GM12878 (cell line): ENCODE measurements around the gene PRG2. TPM values are rescaled to one million over a fixed set of nuclear protein-coding genes. Genes with fewer than 3 reads are reported as not detected.

Experiments used
- ATAC-seq: fragments of 200-7000 bp; cut with Tn5 transposase; 3 replicates; pipeline ENCODE4 v1.9.1; 2020; ENCODE audit warnings: mild to moderate bottlenecking, moderate library complexity
- BruUV-seq: library from RNA; stranded (reverse); fragments of 400-500 nt; replicated peaks from 2 replicates; lab custom pipeline; 2021; lab: Mats Ljungman, UMichigan
- CTCF ChIA-PET: fragments of 300-600 bp; sonication (Branson Sonifier 250); formaldehyde crosslinking; extraction: SDS; loops from one replicate; lab custom pipeline; 2021; ENCODE audit warnings: inconsistent platforms; lab: Yijun Ruan, JAX
- POLR2A ChIA-PET: fragments of 350-600 bp; formaldehyde crosslinking; extraction: SDS; loops from one replicate; lab custom pipeline; 2021; ENCODE audit warnings: inconsistent platforms; lab: Charles Lee
- RAD21 ChIA-PET: fragments of 300-600 bp; sonication (Branson Sonifier 250); formaldehyde crosslinking; loops from one replicate; lab custom pipeline; 2023; ENCODE audit warnings: antibody characterized with exemption; ENCODE audit not compliant: unreplicated experiment; lab: Charles Lee
- SMC1A ChIA-PET: fragments of 300-600 bp; sonication (Branson Sonifier 250); formaldehyde crosslinking; loops from one replicate; lab custom pipeline; 2023; ENCODE audit not compliant: unreplicated experiment, uncharacterized antibody; lab: Charles Lee
- DNase-seq: peaks from one replicate; pipeline ENCODE4 v3.0.0-alpha.2; 2011; ENCODE audit warnings: low read depth, low spot score
- FAIRE-seq: peaks from 3 replicates; lab custom pipeline; 2011; peaks lifted over from hg19 to GRCh38; lab: Jason Lieb, UNC
- H2AFZ ChIP-seq: 2 replicates; pipeline ENCODE4 v1.6.0; 2011; ENCODE audit warnings: low read depth, low read length, control low read depth; ENCODE audit not compliant: control insufficient read depth
- H3K27ac ChIP-seq: 2 replicates; pipeline ENCODE4 v1.5.1; 2011; ENCODE audit warnings: control low read depth; ENCODE audit not compliant: control insufficient read depth, insufficient read depth
- H3K27me3 ChIP-seq, 2 experiments: replicated peaks in 1 of 2; 2 replicates each; pipeline versions ENCODE4 v1.6.0 to v1.6.1; 2011; ENCODE audit warnings: low read length in 1 of 2; ENCODE audit not compliant: control insufficient read depth in 2 of 2, insufficient read depth in 2 of 2
- H3K36me3 ChIP-seq, 2 experiments: 2 replicates each; pipeline ENCODE4 v1.5.1; 2011; ENCODE audit warnings: low read length in 1 of 2; ENCODE audit not compliant: control insufficient read depth in 2 of 2, insufficient read depth in 2 of 2
- H3K4me1 ChIP-seq: 2 replicates; pipeline ENCODE4 v1.6.1; 2011; ENCODE audit warnings: mild to moderate bottlenecking, low read length, moderate library complexity, mixed read lengths; ENCODE audit not compliant: control insufficient read depth, insufficient read depth
- H3K4me2 ChIP-seq: 2 replicates; pipeline ENCODE4 v1.6.0; 2011; ENCODE audit warnings: control low read depth; ENCODE audit not compliant: control insufficient read depth, insufficient read depth
- H3K4me3 ChIP-seq: fragments of 200-600 bp; sonication (generic); 2 replicates; pipeline ENCODE4 v1.5.1; 2016
- H3K79me2 ChIP-seq: 2 replicates; pipeline ENCODE4 v1.6.0; 2011; ENCODE audit warnings: low read length; ENCODE audit not compliant: control insufficient read depth, insufficient read depth
- H3K9ac ChIP-seq: 2 replicates; pipeline ENCODE4 v1.8.0; 2011; ENCODE audit warnings: low read length, control low read depth, mixed read lengths; ENCODE audit not compliant: control insufficient read depth, insufficient read depth
- H3K9me3 ChIP-seq: replicated peaks from 3 replicates; pipeline ENCODE4 v1.5.1; 2011; ENCODE audit warnings: mild to moderate bottlenecking, low read length; ENCODE audit not compliant: control insufficient read depth, insufficient read depth
- H4K20me1 ChIP-seq: 2 replicates; pipeline ENCODE4 v1.6.0; 2011; ENCODE audit not compliant: control insufficient read depth, insufficient read depth
- EGR1 ChIP-seq, 2 experiments: IDR thresholded peaks; 1 replicate in 1 of 2; 2 replicates in 1 of 2; pipeline ENCODE4 v1.6.1; 2011 to 2012; ENCODE audit warnings: low read depth in 2 of 2, low read length in 2 of 2, borderline replicate concordance in 1 of 2, mild to moderate bottlenecking in 1 of 2, moderate library complexity in 1 of 2
- POLR2AphosphoS5 ChIP-seq: IDR thresholded peaks from 2 replicates; pipeline ENCODE4 v1.6.1; 2011; ENCODE audit warnings: mild to moderate bottlenecking, low read length, inconsistent platforms
- RAD51 ChIP-seq: fragments of 450-650 bp; IDR thresholded peaks from 2 replicates; pipeline ENCODE4 v1.6.1; 2016; ENCODE audit warnings: moderate library complexity, mild to moderate bottlenecking, inconsistent platforms
- RB1 ChIP-seq: fragments of 450-650 bp; formaldehyde crosslinking; IDR thresholded peaks from 2 replicates; pipeline ENCODE4 v1.6.1; 2017; ENCODE audit warnings: mild to moderate bottlenecking, borderline replicate concordance
- WGBS: methylation state at CpG from one replicate; pipeline ENCODE4 v1.1.6; 2016; ENCODE audit warnings: low lambda C conversion rate; ENCODE audit not compliant: insufficient replicate concordance, insufficient coverage; ENCODE audit errors: missing lambda C conversion rate; 5-methylcytosine and 5-hydroxymethylcytosine counted together
- in situ Hi-C: fragments of 300-500 bp; cut with MboI; formaldehyde crosslinking; loops from 9 replicates; pipeline ENCODE4 v1.14.3; 2018; ENCODE audit warnings: mixed read lengths
- intact Hi-C: fragments of 100-400 bp; cut with micrococcal nuclease; formaldehyde crosslinking; loops from one replicate; pipeline ENCODE4 v1.14.2; 2022; ENCODE audit not compliant: unreplicated experiment
- polyA plus RNA-seq, 11 experiments: library from polyadenylated mRNA; depleted of rRNA in 4 of 11; unstranded in 6 of 11; stranded (reverse) in 5 of 11; fragments of >200 nt; fragmentation: Nextera tagmentation in 4 of 11; fragmentation: Illumina TruSeq in 1 of 11; extraction: Ambion mirVana in 4 of 11; extraction: Trizol in 1 of 11; gene quantifications; 1 replicate in 1 of 11; 2 replicates in 10 of 11; pipeline versions ENCODE4 v1.2.1 to v1.2.3, GENCODE V29; 2011 to 2016; ENCODE audit warnings: inconsistent platforms in 2 of 11, missing spikeins in 2 of 11, low read depth in 1 of 11
- total RNA-seq, 4 experiments: library from RNA; depleted of rRNA in 3 of 4; stranded (reverse); fragments of >200 nt in 3 of 4; fragmentation: Illumina TruSeq in 1 of 4; extraction: Trizol in 1 of 4; gene quantifications; 2 replicates each; pipeline versions ENCODE4 v1.2.1 to v1.2.3, GENCODE V29; 2013 to 2021
- TF ChIP-seq, protein P1 (sequence below): IDR thresholded peaks from 2 replicates; pipeline ENCODE4 v1.6.1; 2011; ENCODE audit warnings: mild to moderate bottlenecking, low read depth, low read length, moderate library complexity; ENCODE audit not compliant: insufficient replicate concordance

Gene PRG2
- total and polyA plus RNA-seq, 10 of the 15 experiments (the other 5 are each of a cell fraction or from before 2014, with no cell fraction given), result 0.10 to 1.7 (median 0.56) TPM; not detected in 2

DNA sequence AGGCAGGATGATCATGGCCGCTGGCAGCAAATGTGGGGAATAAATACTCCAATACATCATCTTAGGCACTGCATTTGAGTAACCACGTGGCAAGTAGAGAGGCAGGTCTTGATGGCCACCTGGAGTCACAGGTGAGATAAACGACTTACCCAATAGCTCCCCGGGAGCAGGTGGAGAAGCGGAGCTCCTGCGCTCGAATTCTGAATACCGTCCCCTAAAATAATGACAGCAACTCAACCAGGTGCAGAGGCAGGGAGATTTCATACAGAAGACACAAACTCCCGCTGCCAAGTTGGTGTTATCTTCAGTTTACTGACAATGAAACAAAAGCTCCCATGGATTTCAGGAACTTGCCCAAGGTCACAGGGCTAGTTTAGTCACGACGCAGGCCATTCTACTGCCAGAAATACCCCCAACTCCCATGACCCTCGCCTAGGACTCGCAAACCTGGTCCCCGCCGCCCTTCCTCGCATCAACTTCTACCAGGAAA is 36.0 kb upstream of the PRG2 start:
- peaks cover 55% of the 10 kb centered on the region for H3K79me2 ChIP-seq
- peak overlapping the region; percentile 94 for H3K9ac ChIP-seq
- peaks cover 31% of the 10 kb centered on the region for H3K4me1 ChIP-seq
- ChIA-PET CTCF (interaction anchor here (0.7 to 3.9 kb wide), 5 partner anchors 31 to 103 kb away, joined by 3 to 15 read pairs (median 7); no protein-coding TSS in a partner anchor), RAD21 (interaction anchor here (1.1 to 3.3 kb wide), 5 partner anchors 19 to 101 kb away, joined by 3 to 21 read pairs (median 5); no protein-coding TSS in a partner anchor), SMC1A (interaction anchor here (1.2 to 1.5 kb wide), 4 partner anchors 21 to 49 kb away, joined by 3 to 5 read pairs (median 4); no protein-coding TSS in a partner anchor), POLR2A (interaction anchor here (0.7 to 3.3 kb wide), 5 partner anchors 10 to 103 kb away, joined by 3 to 22 read pairs (median 11); partner anchors contain the start of gene TNKS1BP1)
- TF ChIP-seq, protein P1, sequence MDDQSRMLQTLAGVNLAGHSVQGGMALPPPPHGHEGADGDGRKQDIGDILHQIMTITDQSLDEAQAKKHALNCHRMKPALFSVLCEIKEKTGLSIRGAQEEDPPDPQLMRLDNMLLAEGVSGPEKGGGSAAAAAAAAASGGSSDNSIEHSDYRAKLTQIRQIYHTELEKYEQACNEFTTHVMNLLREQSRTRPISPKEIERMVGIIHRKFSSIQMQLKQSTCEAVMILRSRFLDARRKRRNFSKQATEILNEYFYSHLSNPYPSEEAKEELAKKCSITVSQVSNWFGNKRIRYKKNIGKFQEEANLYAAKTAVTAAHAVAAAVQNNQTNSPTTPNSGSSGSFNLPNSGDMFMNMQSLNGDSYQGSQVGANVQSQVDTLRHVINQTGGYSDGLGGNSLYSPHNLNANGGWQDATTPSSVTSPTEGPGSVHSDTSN, result no peak
- TF ChIP-seq RAD51 (peak; percentile 9; the same call in 1 of the 2 replicates), POLR2AphosphoS5 (peak; percentile 52; the same call in 1 of the 2 replicates), EGR1 (IDR thresholded peaks at IDR 0.05; ENCODE audit: borderline replicate concordance in 1 of 2, low read depth in 2 of 2, low read length in 2 of 2) (no peak), RB1 (no peak)
- peaks cover 8 to 11% of the 10 kb centered on the region in 2 experiments; a peak in 3 of 4 replicates for H3K36me3 ChIP-seq
- FAIRE-seq, result no peak
- peak overlapping the region; percentile 88 for H3K4me3 ChIP-seq
- intact Hi-C loops (loop anchor here (5.0 kb wide), 1 partner anchor 51 kb away; no protein-coding TSS in a partner anchor), in situ Hi-C loops (no loop called here)
- 1% methylated on average over 16 of the region's 16 CpGs for WGBS
- H3K27me3 ChIP-seq, result no peaks in the 10 kb centered on the region
- H3K9me3 ChIP-seq, result no peaks in the 10 kb centered on the region
- no peak for DNase-seq
- peak; percentile 7 for ATAC-seq
- peak overlapping the region; percentile 97 for H3K27ac ChIP-seq
- BruUV-seq, result no TSS peak
- peak overlapping the region; percentile 99 for H3K4me2 ChIP-seq
- no peaks in the 10 kb centered on the region for H4K20me1 ChIP-seq
- peak overlapping the region; percentile 4; the same call in 1 of the 2 replicates for H2AFZ ChIP-seq
